Endothelial cell of umbilical vein (primary cell): Measurements from ENCODE around the gene TYW1.
"Not testable (repeated sequence)": the region's sequence is repeated elsewhere in the genome, so short reads cannot be mapped to it uniquely, and the experiment has no call there.

Experiments
- CTCF ChIP-seq, 2 donors: IDR thresholded peaks; 1 replicate in 1 of 2; 2 replicates in 1 of 2; pipeline ENCODE4 v1.5.1; 2011; ENCODE audit warnings: low read length in 2 of 2, mild to moderate bottlenecking in 2 of 2, moderate library complexity in 2 of 2, control low read depth in 1 of 2, inconsistent platforms in 1 of 2, low read depth in 1 of 2; ENCODE audit not compliant: insufficient read depth in 1 of 2; ENCODE audit errors: extremely low read depth in 1 of 2
- EZH2 ChIP-seq: IDR thresholded peaks from 2 replicates; pipeline ENCODE4 v1.6.1; 2012; ENCODE audit warnings: borderline replicate concordance, low read depth, mild to moderate bottlenecking, moderate library complexity, low read length, inconsistent platforms; ENCODE audit not compliant: severe bottlenecking
- FOS ChIP-seq: IDR thresholded peaks from 2 replicates; pipeline ENCODE4 v1.6.1; 2011; ENCODE audit warnings: mild to moderate bottlenecking, low read length, moderate library complexity, borderline replicate concordance; ENCODE audit not compliant: insufficient read depth
- JUN ChIP-seq: IDR thresholded peaks from 2 replicates; pipeline ENCODE4 v1.6.1; 2011; ENCODE audit warnings: borderline replicate concordance, low read depth; ENCODE audit not compliant: insufficient read length, insufficient read depth
- MAX ChIP-seq: IDR thresholded peaks from 2 replicates; pipeline ENCODE4 v1.6.1; 2011; ENCODE audit not compliant: insufficient read depth, insufficient read length
- MYC ChIP-seq: IDR thresholded peaks from one replicate; pipeline ENCODE4 v1.6.1; 2011; ENCODE audit warnings: mild to moderate bottlenecking, low read depth, low read length
- POLR2A ChIP-seq: IDR thresholded peaks from 2 replicates; pipeline ENCODE4 v1.6.1; 2012; ENCODE audit warnings: low read depth, mild to moderate bottlenecking, control low read depth, low read length
- POLR2AphosphoS5 ChIP-seq: IDR thresholded peaks from 2 replicates; pipeline ENCODE4 v1.6.1; 2012; ENCODE audit warnings: low read depth, mild to moderate bottlenecking, control low read depth, low read length, moderate library complexity; ENCODE audit not compliant: insufficient read depth

- not testable (repeated sequence) for TF ChIP-seq CTCF (IDR thresholded peaks at IDR 0.05; ENCODE audit: extremely low read depth in 1 of 2, insufficient read depth in 1 of 2, low read depth in 1 of 2, low read length in 2 of 2); POLR2AphosphoS5; POLR2A; EZH2; MAX; MYC; FOS; JUN
These were observed 188.5 kb downstream of the TYW1 start for GRCh38 chr7:67184912-67185659.
